ENCODE measurements around the gene SECISBP2. TPM values are rescaled to one million over a fixed set of nuclear protein-coding genes. Genes with fewer than 3 reads are reported as not detected.

SECISBP2 gene
- total and polyA plus RNA-seq, 4 donors: 14.2 to 37.7 (median 24.3) TPM

DNA sequence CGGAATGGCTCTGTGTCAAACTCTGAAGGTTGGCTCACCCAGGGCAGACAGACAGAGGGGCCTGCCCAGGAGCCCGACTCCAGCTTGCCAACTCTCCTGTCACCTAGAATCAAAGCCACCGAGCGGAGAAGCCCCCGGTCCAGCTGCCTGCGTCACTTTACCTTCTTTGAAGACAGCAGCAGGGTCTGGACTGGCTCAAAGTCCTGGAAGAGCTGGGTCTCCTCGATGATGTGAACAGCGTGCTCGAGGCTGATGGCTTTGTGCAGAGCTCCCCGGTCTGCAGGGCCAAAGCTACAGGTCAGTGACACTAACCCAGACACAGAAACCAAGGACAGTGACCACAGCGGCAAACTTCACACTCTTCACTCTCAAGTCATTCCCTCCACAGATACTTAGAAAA lies 67.9 kb downstream of the SECISBP2 start:
- 60% methylated on average over 11 of the region's 11 CpGs for WGBS
- H3K9ac ChIP-seq (ENCODE audit: low read depth in 1 of 2, low read length in 2 of 2): no peak overlapping the region
- TF ChIP-seq EGR1 (IDR thresholded peaks at IDR 0.05; ENCODE audit: low read depth in 2 of 2): no peak
- TF ChIP-seq, protein P1, sequence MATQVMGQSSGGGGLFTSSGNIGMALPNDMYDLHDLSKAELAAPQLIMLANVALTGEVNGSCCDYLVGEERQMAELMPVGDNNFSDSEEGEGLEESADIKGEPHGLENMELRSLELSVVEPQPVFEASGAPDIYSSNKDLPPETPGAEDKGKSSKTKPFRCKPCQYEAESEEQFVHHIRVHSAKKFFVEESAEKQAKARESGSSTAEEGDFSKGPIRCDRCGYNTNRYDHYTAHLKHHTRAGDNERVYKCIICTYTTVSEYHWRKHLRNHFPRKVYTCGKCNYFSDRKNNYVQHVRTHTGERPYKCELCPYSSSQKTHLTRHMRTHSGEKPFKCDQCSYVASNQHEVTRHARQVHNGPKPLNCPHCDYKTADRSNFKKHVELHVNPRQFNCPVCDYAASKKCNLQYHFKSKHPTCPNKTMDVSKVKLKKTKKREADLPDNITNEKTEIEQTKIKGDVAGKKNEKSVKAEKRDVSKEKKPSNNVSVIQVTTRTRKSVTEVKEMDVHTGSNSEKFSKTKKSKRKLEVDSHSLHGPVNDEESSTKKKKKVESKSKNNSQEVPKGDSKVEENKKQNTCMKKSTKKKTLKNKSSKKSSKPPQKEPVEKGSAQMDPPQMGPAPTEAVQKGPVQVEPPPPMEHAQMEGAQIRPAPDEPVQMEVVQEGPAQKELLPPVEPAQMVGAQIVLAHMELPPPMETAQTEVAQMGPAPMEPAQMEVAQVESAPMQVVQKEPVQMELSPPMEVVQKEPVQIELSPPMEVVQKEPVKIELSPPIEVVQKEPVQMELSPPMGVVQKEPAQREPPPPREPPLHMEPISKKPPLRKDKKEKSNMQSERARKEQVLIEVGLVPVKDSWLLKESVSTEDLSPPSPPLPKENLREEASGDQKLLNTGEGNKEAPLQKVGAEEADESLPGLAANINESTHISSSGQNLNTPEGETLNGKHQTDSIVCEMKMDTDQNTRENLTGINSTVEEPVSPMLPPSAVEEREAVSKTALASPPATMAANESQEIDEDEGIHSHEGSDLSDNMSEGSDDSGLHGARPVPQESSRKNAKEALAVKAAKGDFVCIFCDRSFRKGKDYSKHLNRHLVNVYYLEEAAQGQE (IDR thresholded peaks at IDR 0.05): no peak
- TF ChIP-seq, protein P2, sequence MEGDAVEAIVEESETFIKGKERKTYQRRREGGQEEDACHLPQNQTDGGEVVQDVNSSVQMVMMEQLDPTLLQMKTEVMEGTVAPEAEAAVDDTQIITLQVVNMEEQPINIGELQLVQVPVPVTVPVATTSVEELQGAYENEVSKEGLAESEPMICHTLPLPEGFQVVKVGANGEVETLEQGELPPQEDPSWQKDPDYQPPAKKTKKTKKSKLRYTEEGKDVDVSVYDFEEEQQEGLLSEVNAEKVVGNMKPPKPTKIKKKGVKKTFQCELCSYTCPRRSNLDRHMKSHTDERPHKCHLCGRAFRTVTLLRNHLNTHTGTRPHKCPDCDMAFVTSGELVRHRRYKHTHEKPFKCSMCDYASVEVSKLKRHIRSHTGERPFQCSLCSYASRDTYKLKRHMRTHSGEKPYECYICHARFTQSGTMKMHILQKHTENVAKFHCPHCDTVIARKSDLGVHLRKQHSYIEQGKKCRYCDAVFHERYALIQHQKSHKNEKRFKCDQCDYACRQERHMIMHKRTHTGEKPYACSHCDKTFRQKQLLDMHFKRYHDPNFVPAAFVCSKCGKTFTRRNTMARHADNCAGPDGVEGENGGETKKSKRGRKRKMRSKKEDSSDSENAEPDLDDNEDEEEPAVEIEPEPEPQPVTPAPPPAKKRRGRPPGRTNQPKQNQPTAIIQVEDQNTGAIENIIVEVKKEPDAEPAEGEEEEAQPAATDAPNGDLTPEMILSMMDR (IDR thresholded peaks at IDR 0.05; ENCODE audit: low read depth, low read length, missing input control): no peak
- no peak for TF ChIP-seq NR2F2 (IDR thresholded peaks at IDR 0.05)
- no peak for TF ChIP-seq SP1 (IDR thresholded peaks at IDR 0.05)
- TF ChIP-seq, protein P3, sequence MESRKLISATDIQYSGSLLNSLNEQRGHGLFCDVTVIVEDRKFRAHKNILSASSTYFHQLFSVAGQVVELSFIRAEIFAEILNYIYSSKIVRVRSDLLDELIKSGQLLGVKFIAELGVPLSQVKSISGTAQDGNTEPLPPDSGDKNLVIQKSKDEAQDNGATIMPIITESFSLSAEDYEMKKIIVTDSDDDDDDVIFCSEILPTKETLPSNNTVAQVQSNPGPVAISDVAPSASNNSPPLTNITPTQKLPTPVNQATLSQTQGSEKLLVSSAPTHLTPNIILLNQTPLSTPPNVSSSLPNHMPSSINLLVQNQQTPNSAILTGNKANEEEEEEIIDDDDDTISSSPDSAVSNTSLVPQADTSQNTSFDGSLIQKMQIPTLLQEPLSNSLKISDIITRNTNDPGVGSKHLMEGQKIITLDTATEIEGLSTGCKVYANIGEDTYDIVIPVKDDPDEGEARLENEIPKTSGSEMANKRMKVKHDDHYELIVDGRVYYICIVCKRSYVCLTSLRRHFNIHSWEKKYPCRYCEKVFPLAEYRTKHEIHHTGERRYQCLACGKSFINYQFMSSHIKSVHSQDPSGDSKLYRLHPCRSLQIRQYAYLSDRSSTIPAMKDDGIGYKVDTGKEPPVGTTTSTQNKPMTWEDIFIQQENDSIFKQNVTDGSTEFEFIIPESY (IDR thresholded peaks at IDR 0.05): no peak
- TF ChIP-seq HNF4G (IDR thresholded peaks at IDR 0.05): no peak
- TF ChIP-seq, protein P4, sequence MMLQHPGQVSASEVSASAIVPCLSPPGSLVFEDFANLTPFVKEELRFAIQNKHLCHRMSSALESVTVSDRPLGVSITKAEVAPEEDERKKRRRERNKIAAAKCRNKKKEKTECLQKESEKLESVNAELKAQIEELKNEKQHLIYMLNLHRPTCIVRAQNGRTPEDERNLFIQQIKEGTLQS (IDR thresholded peaks at IDR 0.05): no peak
- TF ChIP-seq GABPA (IDR thresholded peaks at IDR 0.05 in 1 of 2, conservative IDR thresholded peaks at IDR 0.05 in 1 of 2): no peak
- TF ChIP-seq, protein P5, sequence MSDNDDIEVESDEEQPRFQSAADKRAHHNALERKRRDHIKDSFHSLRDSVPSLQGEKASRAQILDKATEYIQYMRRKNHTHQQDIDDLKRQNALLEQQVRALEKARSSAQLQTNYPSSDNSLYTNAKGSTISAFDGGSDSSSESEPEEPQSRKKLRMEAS (IDR thresholded peaks at IDR 0.05): no peak
- no peak for TF ChIP-seq HNF4A (conservative IDR thresholded peaks at IDR 0.05)
- TF ChIP-seq FOXA1 (IDR thresholded peaks at IDR 0.05): no peak
- no peak for TF ChIP-seq YY1 (IDR thresholded peaks at IDR 0.05)
- no peak for TF ChIP-seq RAD21 (IDR thresholded peaks at IDR 0.05)
- H3K27ac ChIP-seq (ENCODE audit: low read depth in 1 of 2, low read length in 2 of 2): peak overlapping the region; percentile 91 to 94
- H3K4me3 ChIP-seq (ENCODE audit: low read depth in 1 of 3, low read length in 3 of 3): no peak overlapping the region
- H3K4me1 ChIP-seq (ENCODE audit: control insufficient read depth in 4 of 4, insufficient read depth in 4 of 4, low read length in 3 of 4): peaks cover 16 to 45% (median 40%) of the 10 kb centered on the region in 4 donors
- DNase-seq (ENCODE audit: low spot score): no peak
- H3K36me3 ChIP-seq (ENCODE audit: control insufficient read depth in 4 of 4, insufficient read depth in 3 of 4, low read depth in 1 of 4, low read length in 3 of 4): no peaks in the 10 kb centered on the region
- H3K9me3 ChIP-seq (ENCODE audit: control insufficient read depth in 4 of 4, low read length in 3 of 4): no peaks in the 10 kb centered on the region
- no peaks in the 10 kb centered on the region for H3K27me3 ChIP-seq (ENCODE audit: control insufficient read depth in 4 of 4, insufficient read depth in 4 of 4, low read length in 3 of 4)

DNA sequence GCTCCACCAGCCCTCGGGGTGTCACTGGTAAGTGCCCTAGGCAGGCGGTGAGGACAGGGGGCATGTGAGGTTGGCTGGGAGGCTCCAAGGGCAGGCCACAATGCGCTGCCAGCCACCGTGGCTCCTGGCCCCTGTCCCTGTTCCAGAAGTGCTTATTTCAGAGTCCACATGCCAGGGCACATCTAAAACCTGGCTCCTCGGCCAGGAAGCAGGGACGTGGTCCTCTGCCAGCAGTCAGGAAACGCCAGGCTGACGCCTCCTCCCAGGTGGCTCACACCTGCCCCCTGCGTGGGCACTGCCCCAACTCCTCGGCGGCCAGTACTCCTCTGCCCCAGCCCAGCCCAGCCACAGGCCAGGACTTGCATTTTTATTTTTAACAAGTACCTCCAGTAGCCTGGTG lies 68.5 kb downstream of the SECISBP2 start:
- peaks cover 19 to 51% (median 42%) of the 10 kb centered on the region in 4 donors for H3K4me1 ChIP-seq (ENCODE audit: control insufficient read depth in 4 of 4, insufficient read depth in 4 of 4, low read length in 3 of 4)
- WGBS: 29% methylated on average over 11 of the region's 11 CpGs
- TF ChIP-seq GABPA (IDR thresholded peaks at IDR 0.05 in 1 of 2, conservative IDR thresholded peaks at IDR 0.05 in 1 of 2) (peak in 1 of 2 donors; percentile 38), TAF1 (conservative IDR thresholded peaks at IDR 0.05) (no peak), NR2F2 (IDR thresholded peaks at IDR 0.05) (peak; percentile 32), FOXA2 (IDR thresholded peaks at IDR 0.05) (peak; percentile 47), FOXA1 (IDR thresholded peaks at IDR 0.05) (no peak), HNF4A (conservative IDR thresholded peaks at IDR 0.05) (peak; percentile 90 to 93), SP1 (IDR thresholded peaks at IDR 0.05) (peak; percentile 87), EGR1 (IDR thresholded peaks at IDR 0.05; ENCODE audit: low read depth in 2 of 2) (peak in 1 of 2 donors; percentile 86), RXRA (IDR thresholded peaks at IDR 0.05) (peak; percentile 93), RAD21 (IDR thresholded peaks at IDR 0.05) (peak; percentile 25 to 51)
- TF ChIP-seq, protein P2 (IDR thresholded peaks at IDR 0.05; ENCODE audit: low read depth, low read length, missing input control): no peak
- TF ChIP-seq, protein P5 (IDR thresholded peaks at IDR 0.05): peak; percentile 95
- TF ChIP-seq, protein P3 (IDR thresholded peaks at IDR 0.05): no peak

More for the DNA sequence above, 68.5 kb downstream of the SECISBP2 start:
- H3K9me3 ChIP-seq (ENCODE audit: control insufficient read depth in 4 of 4, low read length in 3 of 4): no peaks in the 10 kb centered on the region
- no peaks in the 10 kb centered on the region for H3K36me3 ChIP-seq (ENCODE audit: control insufficient read depth in 4 of 4, insufficient read depth in 3 of 4, low read depth in 1 of 4, low read length in 3 of 4)
- H3K4me3 ChIP-seq (ENCODE audit: low read depth in 1 of 3, low read length in 3 of 3): no peak overlapping the region
- no peak for DNase-seq (ENCODE audit: low spot score)
- peak overlapping the region; percentile 91 to 94 for H3K27ac ChIP-seq (ENCODE audit: low read depth in 1 of 2, low read length in 2 of 2)
- H3K27me3 ChIP-seq (ENCODE audit: control insufficient read depth in 4 of 4, insufficient read depth in 4 of 4, low read length in 3 of 4): no peaks in the 10 kb centered on the region
- H3K9ac ChIP-seq (ENCODE audit: low read depth in 1 of 2, low read length in 2 of 2): no peak overlapping the region

All from liver (tissue), 9 donors.